Anterior cingulate cortex (tissue), 58 donors: Measurements from ENCODE around the gene OSBPL10.
"Not testable (repeated sequence)": the region's sequence is repeated elsewhere in the genome, so short reads cannot be mapped to it uniquely, and the experiment has no call there.

ENCODE experiments used
- DNase-seq, 58 donors: peaks; one replicate each; lab custom pipeline; 2025; lab: John Stamatoyannopoulos, UW

Gene OSBPL10

GRCh38 chr3:31993843-31994242, 12.8 kb upstream of the OSBPL10 start:
- no peak for DNase-seq

- not testable (repeated sequence) for DNase-seq
These were observed 11.9 kb upstream of the OSBPL10 start for GRCh38 chr3:31992995-31993394.

- DNase-seq: no peak
These were observed 7.2 kb upstream of the OSBPL10 start for GRCh38 chr3:31988271-31988670.

- DNase-seq: no peak
These were observed 4.8 kb upstream of the OSBPL10 start for GRCh38 chr3:31985831-31986230.

GRCh38 chr3:31984321-31984720, 3.3 kb upstream of the OSBPL10 start:
- DNase-seq: no peak

- DNase-seq: peak in 29 of 58 donors; percentile 4 to 60 (median 39)
These were observed 394 bp downstream of the OSBPL10 start for GRCh38 chr3:31980530-31981205.

GRCh38 chr3:31979001-31979697, 1.9 kb downstream of the OSBPL10 start:
- DNase-seq: no peak

GRCh38 chr3:31978553-31978952, 2.5 kb downstream of the OSBPL10 start:
- DNase-seq: no peak

GRCh38 chr3:31977736-31978135, 3.3 kb downstream of the OSBPL10 start:
- no peak for DNase-seq

- no peak for DNase-seq
These were observed 4.8 kb downstream of the OSBPL10 start for GRCh38 chr3:31976302-31976701.

GRCh38 chr3:31974964-31975363, 6.1 kb downstream of the OSBPL10 start:
- DNase-seq: no peak

- DNase-seq: no peak
These were observed 6.6 kb downstream of the OSBPL10 start for GRCh38 chr3:31974471-31974870.

GRCh38 chr3:31973837-31974236, 7.2 kb downstream of the OSBPL10 start:
- no peak for DNase-seq

GRCh38 chr3:31973081-31973480, 8.0 kb downstream of the OSBPL10 start:
- no peak for DNase-seq

GRCh38 chr3:31971607-31972006, 9.5 kb downstream of the OSBPL10 start:
- DNase-seq: no peak

GRCh38 chr3:31968927-31969418, 12.1 kb downstream of the OSBPL10 start:
- DNase-seq: no peak

- DNase-seq: no peak
These were observed 12.6 kb downstream of the OSBPL10 start for GRCh38 chr3:31968369-31968926.

GRCh38 chr3:31967592-31967991, 13.5 kb downstream of the OSBPL10 start:
- DNase-seq: no peak

GRCh38 chr3:31966978-31967591, 14.0 kb downstream of the OSBPL10 start:
- DNase-seq: no peak

GRCh38 chr3:31962801-31963205, 18.3 kb downstream of the OSBPL10 start:
- DNase-seq: no peak

- DNase-seq: no peak
These were observed 20.1 kb downstream of the OSBPL10 start for GRCh38 chr3:31960793-31961431.
